Measurements from ENCODE around the gene SURF2. TPM values are rescaled to one million over a fixed set of nuclear protein-coding genes. Genes with fewer than 3 reads are reported as not detected.

The SURF2 gene
- polyA plus RNA-seq, 3 donors, result 17.5 to 24.7 (median 17.6) TPM

GRCh38 chr9:133320421-133320881 lies 35.9 kb upstream of the SURF2 start:
- Mint-ChIP-seq H3K27me3 (ENCODE audit: low read depth in 3 of 3) (peaks cover 5 to 18% (median 7%) of the 10 kb centered on the region in 3 donors), H3K4me3 (no peak overlapping the region), H3K27ac (peak overlapping the region in 2 of 7 donors; percentile 5 to 43), H3K36me3 (no peaks in the 10 kb centered on the region), H3K9me3 (peaks cover 0 to 4% (median 0%) of the 10 kb centered on the region in 7 donors), H3K4me1 (peaks cover 5% of the 10 kb centered on the region)
- Histone ChIP-seq H3K27ac (ENCODE audit: low read depth in 1 of 2, low read length in 2 of 2) (no peak overlapping the region), H3K4me1 (ENCODE audit: control insufficient read depth in 1 of 2, insufficient read depth in 2 of 2, low read length in 2 of 2) (no peaks in the 10 kb centered on the region), H3K9ac (ENCODE audit: insufficient read depth, low read length, poor library complexity, severe bottlenecking) (no peak overlapping the region), H3K79me2 (ENCODE audit: insufficient read depth, low read length) (no peaks in the 10 kb centered on the region), H3K27me3 (ENCODE audit: control insufficient read depth in 2 of 2, insufficient read depth in 2 of 2, low read length in 2 of 2) (no peaks in the 10 kb centered on the region), H3K9me3 (replicated peaks in 1 of 2; ENCODE audit: control insufficient read depth in 1 of 2, insufficient read depth in 1 of 2, low read length in 2 of 2) (no peaks in the 10 kb centered on the region), H3K4me2 (replicated peaks; ENCODE audit: extremely low read depth, low read length, poor library complexity, severe bottlenecking) (no peak overlapping the region), H3K4me3 (replicated peaks in 1 of 3; ENCODE audit: low read depth in 2 of 3, low read length in 3 of 3) (no peak overlapping the region), H2AFZ (ENCODE audit: insufficient read depth, low read depth, low read length, poor library complexity, severe bottlenecking) (no peak overlapping the region), H4K20me1 (ENCODE audit: insufficient read depth, low read length) (no peaks in the 10 kb centered on the region), H3K36me3 (replicated peaks in 1 of 2; ENCODE audit: control insufficient read depth in 1 of 2, insufficient read depth in 2 of 2, low read length in 2 of 2) (no peaks in the 10 kb centered on the region)
- intact Hi-C loops (cut with micrococcal nuclease), result no loop called here
- WGBS (ENCODE audit: insufficient coverage), result 90% methylated on average over 8 of the region's 13 CpGs
- no peak for DNase-seq
- no peak for TF ChIP-seq CTCF (IDR thresholded peaks at IDR 0.05)

GRCh38 chr9:133321411-133321935 lies 34.9 kb upstream of the SURF2 start:
- H3K27ac Mint-ChIP-seq, result no peak overlapping the region

More at GRCh38 chr9:133321411-133321935, 34.9 kb upstream of the SURF2 start:
- intact Hi-C loops (cut with micrococcal nuclease), result no loop called here
- H3K36me3 Mint-ChIP-seq, result no peaks in the 10 kb centered on the region
- Histone ChIP-seq H3K27me3 (ENCODE audit: control insufficient read depth in 2 of 2, insufficient read depth in 2 of 2, low read length in 2 of 2) (no peaks in the 10 kb centered on the region), H3K9ac (ENCODE audit: insufficient read depth, low read length, poor library complexity, severe bottlenecking) (no peak overlapping the region), H3K79me2 (ENCODE audit: insufficient read depth, low read length) (no peaks in the 10 kb centered on the region), H4K20me1 (ENCODE audit: insufficient read depth, low read length) (no peaks in the 10 kb centered on the region), H3K4me2 (replicated peaks; ENCODE audit: extremely low read depth, low read length, poor library complexity, severe bottlenecking) (no peak overlapping the region), H3K36me3 (replicated peaks in 1 of 2; ENCODE audit: control insufficient read depth in 1 of 2, insufficient read depth in 2 of 2, low read length in 2 of 2) (no peaks in the 10 kb centered on the region), H3K9me3 (replicated peaks in 1 of 2; ENCODE audit: control insufficient read depth in 1 of 2, insufficient read depth in 1 of 2, low read length in 2 of 2) (no peaks in the 10 kb centered on the region), H3K27ac (ENCODE audit: low read depth in 1 of 2, low read length in 2 of 2) (no peak overlapping the region), H3K4me3 (replicated peaks in 1 of 3; ENCODE audit: low read depth in 2 of 3, low read length in 3 of 3) (no peak overlapping the region), H2AFZ (ENCODE audit: insufficient read depth, low read depth, low read length, poor library complexity, severe bottlenecking) (no peak overlapping the region), H3K4me1 (ENCODE audit: control insufficient read depth in 1 of 2, insufficient read depth in 2 of 2, low read length in 2 of 2) (no peaks in the 10 kb centered on the region)
- no peak for DNase-seq
- H3K9me3 Mint-ChIP-seq, result peaks cover 0 to 4% (median 0%) of the 10 kb centered on the region in 7 donors
- H3K4me3 Mint-ChIP-seq, result no peak overlapping the region
- peaks cover 5% of the 10 kb centered on the region for H3K4me1 Mint-ChIP-seq
- H3K27me3 Mint-ChIP-seq (ENCODE audit: low read depth in 3 of 3), result peaks cover 5 to 18% (median 7%) of the 10 kb centered on the region in 3 donors
- 96% methylated on average over 10 of the region's 13 CpGs for WGBS (ENCODE audit: insufficient coverage)
- TF ChIP-seq CTCF (IDR thresholded peaks at IDR 0.05), result no peak
